Adipocyte (in vitro differentiated cells): ENCODE results near the gene PPM1F.

Source experiments
- DNase-seq: peaks from one replicate; pipeline ENCODE4 v3.0.0-alpha.2; 2015; ENCODE audit warnings: low read depth
- H3K27me3 ChIP-seq: replicated peaks from 2 replicates; pipeline ENCODE4 v1.7.0; 2013; ENCODE audit warnings: mild to moderate bottlenecking, low read length, moderate library complexity; ENCODE audit not compliant: control insufficient read depth, insufficient read depth
- H3K36me3 ChIP-seq: 2 replicates; pipeline ENCODE4 v1.7.0; 2013; ENCODE audit warnings: low read length, mild to moderate bottlenecking, moderate library complexity; ENCODE audit not compliant: control insufficient read depth, insufficient read depth, severe bottlenecking
- H3K4me1 ChIP-seq: 2 replicates; pipeline ENCODE4 v1.7.0; 2013; ENCODE audit warnings: mild to moderate bottlenecking, low read length, moderate library complexity; ENCODE audit not compliant: control insufficient read depth, insufficient read depth
- H3K4me3 ChIP-seq: 2 replicates; pipeline ENCODE4 v1.7.0; 2013; ENCODE audit warnings: mild to moderate bottlenecking, low read length, moderate library complexity
- H3K9ac ChIP-seq: 2 replicates; pipeline ENCODE4 v1.7.0; 2013; ENCODE audit warnings: mild to moderate bottlenecking, low read length, moderate library complexity
- H3K9me3 ChIP-seq: 2 replicates; pipeline ENCODE4 v1.7.0; 2013; ENCODE audit warnings: mild to moderate bottlenecking, low read length, moderate library complexity; ENCODE audit not compliant: control insufficient read depth

The PPM1F gene, protein sequence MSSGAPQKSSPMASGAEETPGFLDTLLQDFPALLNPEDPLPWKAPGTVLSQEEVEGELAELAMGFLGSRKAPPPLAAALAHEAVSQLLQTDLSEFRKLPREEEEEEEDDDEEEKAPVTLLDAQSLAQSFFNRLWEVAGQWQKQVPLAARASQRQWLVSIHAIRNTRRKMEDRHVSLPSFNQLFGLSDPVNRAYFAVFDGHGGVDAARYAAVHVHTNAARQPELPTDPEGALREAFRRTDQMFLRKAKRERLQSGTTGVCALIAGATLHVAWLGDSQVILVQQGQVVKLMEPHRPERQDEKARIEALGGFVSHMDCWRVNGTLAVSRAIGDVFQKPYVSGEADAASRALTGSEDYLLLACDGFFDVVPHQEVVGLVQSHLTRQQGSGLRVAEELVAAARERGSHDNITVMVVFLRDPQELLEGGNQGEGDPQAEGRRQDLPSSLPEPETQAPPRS

DNA sequence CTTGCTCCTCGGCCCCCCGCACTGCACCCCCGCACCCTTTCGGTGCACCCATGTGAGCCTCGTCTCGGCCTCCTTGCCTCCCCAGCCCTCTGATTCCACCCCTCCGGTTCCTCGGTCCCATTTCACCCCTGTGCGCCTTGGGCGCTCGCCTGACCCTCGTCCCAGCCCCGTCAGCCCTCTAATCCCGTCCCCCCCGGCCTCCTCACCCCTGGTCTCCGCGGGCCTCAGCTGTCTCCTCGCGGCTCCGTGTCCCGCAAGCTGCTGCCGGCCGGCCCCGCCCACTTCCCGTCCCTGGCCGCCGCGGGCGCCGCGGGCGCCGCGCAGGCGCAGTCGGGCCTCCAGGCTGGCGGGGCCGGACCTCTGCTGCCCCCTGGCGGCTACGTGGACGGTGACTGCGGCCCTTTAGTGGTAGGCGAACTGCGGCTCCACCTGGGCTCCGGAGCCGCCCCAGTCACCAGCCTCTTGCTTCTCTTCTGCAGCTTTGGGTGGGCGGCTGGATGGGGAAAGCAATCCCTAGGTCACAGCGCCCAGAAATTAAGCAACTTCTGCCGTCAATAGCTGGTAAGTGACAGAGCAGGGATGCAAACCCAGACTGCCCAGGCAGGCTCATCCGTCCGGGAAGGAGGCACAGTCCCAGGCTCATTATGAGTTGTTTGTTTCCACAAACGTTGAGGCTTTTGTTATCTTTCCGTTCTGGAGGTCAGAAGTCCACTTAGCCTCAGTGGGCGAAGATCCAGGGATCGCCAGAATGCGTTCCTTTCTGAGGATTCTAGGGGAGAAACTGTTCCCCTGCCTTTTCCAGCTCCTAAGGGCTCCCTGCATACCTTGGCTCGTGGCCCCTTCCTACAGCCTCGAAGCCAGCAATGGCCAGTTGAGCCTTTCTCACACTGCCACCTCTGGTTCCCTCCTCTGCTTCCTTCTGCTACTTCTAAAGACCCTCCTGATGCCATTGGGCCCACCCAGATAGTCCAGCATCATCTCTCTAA, at the start of gene PPM1F:
PPM1F (minus strand) TSS at position 263 of the 986 bp plus-strand sequence. CDS start 6,800 bp downstream, outside the sequence.
- Histone ChIP-seq H3K36me3 (no peaks in the 10 kb centered on the region), H3K4me3 (peak within 1 kb of the TSS; percentile 82), H3K9me3 (no peaks in the 10 kb centered on the region), H3K9ac (peak within 1 kb of the TSS; percentile 87), H3K4me1 (peaks cover 14% of the 10 kb centered on the region), H3K27me3 (no peaks in the 10 kb centered on the region)
- DNase-seq, result peak; percentile 92

DNA sequence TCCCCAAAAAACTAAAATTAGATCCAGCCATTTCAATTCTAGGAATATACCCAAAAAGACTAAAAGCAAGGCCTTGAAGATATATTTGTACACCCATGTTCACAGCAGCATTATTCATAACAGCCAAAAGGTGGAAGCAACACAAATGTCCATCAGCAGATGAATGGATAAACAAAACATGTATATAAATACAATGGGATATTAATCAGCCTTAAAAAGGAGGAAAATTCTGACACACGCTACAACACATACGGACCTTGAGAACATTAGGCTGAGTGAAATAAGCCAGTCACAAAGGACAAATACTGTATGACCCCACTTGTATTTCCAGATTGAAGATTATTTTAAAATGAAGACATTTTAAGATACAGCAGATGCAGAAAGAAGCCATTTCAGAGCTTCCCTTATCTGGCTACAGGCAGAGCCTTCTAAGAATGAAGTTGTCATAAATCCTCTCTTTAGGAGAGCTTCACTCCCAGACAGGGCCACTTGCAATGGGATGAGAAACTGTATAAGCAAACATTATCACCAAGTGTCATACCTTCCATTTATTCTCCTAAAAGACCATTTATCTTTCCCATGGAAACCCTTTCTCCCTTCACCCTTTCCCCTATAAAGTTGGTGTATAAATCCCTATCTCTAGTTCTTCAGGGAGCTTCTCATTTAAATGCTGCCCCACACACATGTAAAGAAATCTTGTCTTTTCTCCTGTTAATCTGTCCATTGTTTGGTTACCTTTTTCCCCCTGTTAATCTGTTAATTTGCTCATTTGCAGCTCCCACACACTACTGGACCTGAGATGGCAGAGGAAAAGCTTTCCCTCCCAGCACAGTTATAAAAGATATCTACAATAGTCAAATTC, 49.2 kb upstream of the PPM1F start:
- no peaks in the 10 kb centered on the region for H3K4me1 ChIP-seq
- DNase-seq, result no peak
- H3K4me3 ChIP-seq, result no peak overlapping the region
- no peaks in the 10 kb centered on the region for H3K9me3 ChIP-seq
- H3K36me3 ChIP-seq, result no peaks in the 10 kb centered on the region
- H3K27me3 ChIP-seq, result peaks cover 30% of the 10 kb centered on the region
- H3K9ac ChIP-seq, result no peak overlapping the region

- no peak overlapping the region for H3K4me3 ChIP-seq
- H3K4me1 ChIP-seq, result no peaks in the 10 kb centered on the region
- H3K9ac ChIP-seq, result no peak overlapping the region
- H3K27me3 ChIP-seq, result peaks cover 46% of the 10 kb centered on the region
- H3K9me3 ChIP-seq, result no peaks in the 10 kb centered on the region
- no peak for DNase-seq
- H3K36me3 ChIP-seq, result no peaks in the 10 kb centered on the region
These were observed 46.1 kb upstream of the PPM1F start for GRCh38 chr22:21998595-21999247.

GRCh38 chr22:21996175-21996720, 43.6 kb upstream of the PPM1F start:
- Histone ChIP-seq H3K36me3 (no peaks in the 10 kb centered on the region), H3K4me1 (no peaks in the 10 kb centered on the region), H3K4me3 (no peak overlapping the region), H3K27me3 (peaks cover 45% of the 10 kb centered on the region), H3K9me3 (no peaks in the 10 kb centered on the region), H3K9ac (no peak overlapping the region)
- no peak for DNase-seq

GRCh38 chr22:21995660-21996059, 43.0 kb upstream of the PPM1F start:
- Histone ChIP-seq H3K36me3 (no peaks in the 10 kb centered on the region), H3K9me3 (no peaks in the 10 kb centered on the region), H3K27me3 (peaks cover 48% of the 10 kb centered on the region), H3K9ac (no peak overlapping the region), H3K4me3 (no peak overlapping the region), H3K4me1 (no peaks in the 10 kb centered on the region)
- no peak for DNase-seq

- no peak for DNase-seq
- Histone ChIP-seq H3K36me3 (no peaks in the 10 kb centered on the region), H3K9me3 (no peaks in the 10 kb centered on the region), H3K4me3 (no peak overlapping the region), H3K9ac (no peak overlapping the region), H3K4me1 (no peaks in the 10 kb centered on the region), H3K27me3 (peaks cover 51% of the 10 kb centered on the region)
These were observed 42.3 kb upstream of the PPM1F start for GRCh38 chr22:21994881-21995444.

- Histone ChIP-seq H3K27me3 (peaks cover 70% of the 10 kb centered on the region), H3K9me3 (no peaks in the 10 kb centered on the region), H3K4me3 (no peak overlapping the region), H3K4me1 (no peaks in the 10 kb centered on the region), H3K36me3 (no peaks in the 10 kb centered on the region), H3K9ac (no peak overlapping the region)
- DNase-seq, result no peak
These were observed 40.1 kb upstream of the PPM1F start for GRCh38 chr22:21992593-21993237.

DNA sequence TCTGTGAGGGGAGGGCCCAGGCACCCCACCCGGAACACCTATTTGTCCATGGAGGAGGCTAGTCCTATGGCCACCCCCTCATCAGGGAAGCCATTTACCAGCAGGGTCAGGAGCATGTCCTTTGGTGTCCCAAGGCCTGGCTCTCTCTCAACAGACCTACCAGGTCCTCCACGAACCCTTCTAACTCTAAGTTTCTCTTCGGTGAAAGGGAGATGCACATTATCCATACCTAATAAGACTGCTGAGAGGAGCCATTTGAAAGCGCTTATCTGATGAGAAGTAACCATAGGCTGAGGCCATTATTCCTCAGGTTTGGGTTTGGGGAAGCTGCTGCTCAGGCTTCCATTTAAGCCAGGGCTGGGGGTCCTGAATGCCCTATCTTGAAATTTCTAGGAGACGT, 39.1 kb upstream of the PPM1F start:
- Histone ChIP-seq H3K36me3 (no peaks in the 10 kb centered on the region), H3K9me3 (no peaks in the 10 kb centered on the region), H3K9ac (no peak overlapping the region), H3K27me3 (peaks cover 67% of the 10 kb centered on the region), H3K4me3 (no peak overlapping the region), H3K4me1 (no peaks in the 10 kb centered on the region)
- no peak for DNase-seq

DNA sequence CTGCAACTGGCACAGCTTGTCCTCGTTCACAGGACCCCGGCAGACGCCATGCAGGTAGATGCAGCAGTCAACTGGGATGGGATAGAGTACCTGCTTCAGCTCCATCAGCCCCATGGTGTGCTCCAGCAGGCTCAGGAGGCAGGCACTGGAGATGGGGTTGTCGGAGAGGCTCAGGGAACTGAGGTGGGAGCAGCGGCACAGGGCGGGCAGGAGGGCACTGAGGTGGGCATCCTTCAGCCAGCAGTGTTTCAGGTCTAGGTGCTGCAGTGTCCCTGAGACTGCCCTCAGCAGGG, 38.6 kb upstream of the PPM1F start:
- no peak overlapping the region for H3K4me3 ChIP-seq
- H3K36me3 ChIP-seq, result no peaks in the 10 kb centered on the region
- DNase-seq, result no peak
- no peaks in the 10 kb centered on the region for H3K4me1 ChIP-seq
- no peak overlapping the region for H3K9ac ChIP-seq
- no peaks in the 10 kb centered on the region for H3K9me3 ChIP-seq
- H3K27me3 ChIP-seq, result peaks cover 67% of the 10 kb centered on the region
